ENCODE results near the gene HOXA10.
A peak's percentile ranks its signal among the peaks of the same experiment; 100 is the strongest.

GRCh38 chr7:27174874-27175625 is 930 bp upstream of the HOXA10 start:
- no peak for TF ChIP-seq CTCF (IDR thresholded peaks at IDR 0.05; ENCODE audit: poor library complexity)
- peak; percentile 21 for TF ChIP-seq EZH2phosphoT487 (IDR thresholded peaks at IDR 0.05; ENCODE audit: low read depth, severe bottlenecking, unreplicated experiment)
- no peak for TF ChIP-seq EZH2 (IDR thresholded peaks at IDR 0.05; ENCODE audit: borderline replicate concordance)
